NOMO-1 (cell line): Measurements from ENCODE around the gene JARID2.

ENCODE experiments used
- DNase-seq, 2 experiments: peaks; one replicate each; lab custom pipeline; 2025; ENCODE audit not compliant: unreplicated experiment in 2 of 2; lab: John Stamatoyannopoulos, UW

JARID2 gene

GRCh38 chr6:15523679-15524630 is 278.1 kb downstream of the JARID2 start:
- no peak for DNase-seq

- DNase-seq, result no peak
These were observed 279.1 kb downstream of the JARID2 start for GRCh38 chr6:15524861-15525401.

GRCh38 chr6:15526212-15526701 is 280.4 kb downstream of the JARID2 start:
- DNase-seq, result no peak

GRCh38 chr6:15527838-15528617 is 282.2 kb downstream of the JARID2 start:
- no peak for DNase-seq

- DNase-seq, result no peak
These were observed 283.0 kb downstream of the JARID2 start for GRCh38 chr6:15528870-15529269.

GRCh38 chr6:15530411-15530810 is 284.5 kb downstream of the JARID2 start:
- no peak for DNase-seq

GRCh38 chr6:15531973-15532372 is 286.1 kb downstream of the JARID2 start:
- no peak for DNase-seq

GRCh38 chr6:15533379-15534026 is 287.6 kb downstream of the JARID2 start:
- no peak for DNase-seq

GRCh38 chr6:15534974-15535373 is 289.1 kb downstream of the JARID2 start:
- DNase-seq, result peak; percentile 52 to 90

GRCh38 chr6:15535495-15536197 is 289.8 kb downstream of the JARID2 start:
- no peak for DNase-seq

GRCh38 chr6:15536198-15536955 is 290.5 kb downstream of the JARID2 start:
- no peak for DNase-seq

- no peak for DNase-seq
These were observed 292.2 kb downstream of the JARID2 start for GRCh38 chr6:15538106-15538505.

GRCh38 chr6:15538766-15539495 is 293.1 kb downstream of the JARID2 start:
- DNase-seq, result no peak

GRCh38 chr6:15539722-15540270 is 293.9 kb downstream of the JARID2 start:
- DNase-seq, result peak in 1 of 2 experiments; percentile 21

GRCh38 chr6:15543332-15543917 is 297.6 kb downstream of the JARID2 start:
- peak in 1 of 2 experiments; percentile 31 for DNase-seq

- DNase-seq, result no peak
These were observed 298.5 kb downstream of the JARID2 start for GRCh38 chr6:15544321-15544900.

- no peak for DNase-seq
These were observed 300.7 kb downstream of the JARID2 start for GRCh38 chr6:15546591-15546990.

- DNase-seq, result no peak
These were observed 301.5 kb downstream of the JARID2 start for GRCh38 chr6:15547400-15547799.
